ENCODE results near the gene APBA3. TPM values are rescaled to one million over a fixed set of nuclear protein-coding genes. Genes with fewer than 3 reads are reported as not detected.

APBA3 gene, protein sequence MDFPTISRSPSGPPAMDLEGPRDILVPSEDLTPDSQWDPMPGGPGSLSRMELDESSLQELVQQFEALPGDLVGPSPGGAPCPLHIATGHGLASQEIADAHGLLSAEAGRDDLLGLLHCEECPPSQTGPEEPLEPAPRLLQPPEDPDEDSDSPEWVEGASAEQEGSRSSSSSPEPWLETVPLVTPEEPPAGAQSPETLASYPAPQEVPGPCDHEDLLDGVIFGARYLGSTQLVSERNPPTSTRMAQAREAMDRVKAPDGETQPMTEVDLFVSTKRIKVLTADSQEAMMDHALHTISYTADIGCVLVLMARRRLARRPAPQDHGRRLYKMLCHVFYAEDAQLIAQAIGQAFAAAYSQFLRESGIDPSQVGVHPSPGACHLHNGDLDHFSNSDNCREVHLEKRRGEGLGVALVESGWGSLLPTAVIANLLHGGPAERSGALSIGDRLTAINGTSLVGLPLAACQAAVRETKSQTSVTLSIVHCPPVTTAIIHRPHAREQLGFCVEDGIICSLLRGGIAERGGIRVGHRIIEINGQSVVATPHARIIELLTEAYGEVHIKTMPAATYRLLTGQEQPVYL
- 50.5 TPM for polyA plus RNA-seq (2012; ENCODE audit: insufficient read depth, insufficient read length, low read depth)

DNA sequence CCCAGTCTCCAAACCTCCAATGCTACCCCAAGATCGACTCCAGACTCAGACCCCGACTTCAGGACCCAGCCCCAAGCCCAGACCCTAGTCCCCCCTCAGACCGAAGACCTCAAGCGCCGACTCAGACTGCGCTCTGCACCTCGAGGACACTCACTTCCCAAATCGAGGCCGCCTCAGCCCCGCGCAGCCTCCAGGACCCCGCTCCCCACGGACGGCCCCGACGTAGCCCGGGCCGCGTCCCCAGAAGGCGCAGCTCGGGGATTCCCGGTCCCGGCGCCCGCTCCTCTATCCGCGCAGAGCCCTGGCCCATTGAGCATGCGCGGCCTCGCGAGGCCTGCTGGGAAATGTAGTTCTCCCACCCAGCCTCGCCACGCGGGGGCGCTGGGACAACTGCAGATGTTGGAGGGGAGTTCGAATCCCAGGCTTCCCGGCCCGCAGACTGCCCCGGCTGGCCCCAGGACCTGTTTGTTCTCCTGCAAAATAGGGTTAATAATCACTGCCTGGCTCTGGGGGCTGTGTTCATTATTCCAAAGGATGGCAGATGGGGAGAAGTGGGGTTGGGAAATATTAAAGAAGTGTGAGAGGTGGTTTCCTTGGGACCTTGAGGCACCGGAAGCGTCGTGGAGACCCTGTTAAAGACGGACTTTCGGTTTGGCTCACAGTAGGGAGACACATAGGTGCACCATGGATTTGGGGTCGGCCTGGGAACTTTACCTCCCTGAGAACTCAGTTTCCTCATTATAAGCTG is at the start of gene APBA3:
APBA3 (minus strand) TSS at position 311 of the 748 bp plus-strand sequence. CDS start 1,428 bp downstream, outside the sequence.
- peak; percentile 95 for DNase-seq
- H3K4me3 ChIP-seq (ENCODE audit: low read depth, low read length) = peak within 1 kb of the TSS; percentile 97
- peaks cover 2% of the 10 kb centered on the region; the same call in 1 of the 2 replicates for H3K4me1 ChIP-seq
- no peaks in the 10 kb centered on the region for H3K27me3 ChIP-seq
- peak; percentile 68 for TF ChIP-seq CTCF (IDR thresholded peaks at IDR 0.05; ENCODE audit: low read depth, low read length)
- peaks cover 13% of the 10 kb centered on the region for H3K36me3 ChIP-seq
- no peaks in the 10 kb centered on the region for H3K9me3 ChIP-seq

- H3K4me3 ChIP-seq (ENCODE audit: low read depth, low read length) = no peak overlapping the region
- no peaks in the 10 kb centered on the region for H3K4me1 ChIP-seq
- TF ChIP-seq CTCF (IDR thresholded peaks at IDR 0.05; ENCODE audit: low read depth, low read length) = no peak
- H3K36me3 ChIP-seq = no peaks in the 10 kb centered on the region
- no peaks in the 10 kb centered on the region for H3K9me3 ChIP-seq
- H3K27me3 ChIP-seq = no peaks in the 10 kb centered on the region
- no peak for DNase-seq
Measured at GRCh38 chr19:3810708-3811355, 49.3 kb upstream of the APBA3 start.

- no peak for DNase-seq
- TF ChIP-seq CTCF (IDR thresholded peaks at IDR 0.05; ENCODE audit: low read depth, low read length) = no peak
- H3K4me1 ChIP-seq = no peaks in the 10 kb centered on the region
- H3K4me3 ChIP-seq (ENCODE audit: low read depth, low read length) = no peak overlapping the region
- H3K36me3 ChIP-seq = no peaks in the 10 kb centered on the region
- H3K9me3 ChIP-seq = no peaks in the 10 kb centered on the region
- H3K27me3 ChIP-seq = no peaks in the 10 kb centered on the region
Measured at GRCh38 chr19:3809881-3810707, 48.6 kb upstream of the APBA3 start.

- no peak for TF ChIP-seq CTCF (IDR thresholded peaks at IDR 0.05; ENCODE audit: low read depth, low read length)
- no peak for DNase-seq
- Histone ChIP-seq H3K36me3 (no peaks in the 10 kb centered on the region), H3K27me3 (no peaks in the 10 kb centered on the region), H3K4me1 (no peaks in the 10 kb centered on the region), H3K9me3 (no peaks in the 10 kb centered on the region), H3K4me3 (ENCODE audit: low read depth, low read length) (no peak overlapping the region)
Measured at GRCh38 chr19:3808420-3809143, 47.1 kb upstream of the APBA3 start.
